Germinal center (tissue), 1 donor: ENCODE data around the gene ALAS1.

Experiments
- DNase-seq: peaks from one replicate; pipeline ENCODE4 v3.0.0; 2012; ENCODE audit warnings: mixed read lengths, low spot score

Gene ALAS1

GRCh38 chr3:52198643-52199608 lies 966 bp downstream of the ALAS1 start:
- DNase-seq: no peak

GRCh38 chr3:52200981-52201679 lies 3.2 kb downstream of the ALAS1 start:
- DNase-seq: no peak

- no peak for DNase-seq
Measured at GRCh38 chr3:52202384-52203077, 4.6 kb downstream of the ALAS1 start.

- DNase-seq: no peak
Measured at GRCh38 chr3:52203701-52204100, 5.7 kb downstream of the ALAS1 start.

- DNase-seq: no peak
Measured at GRCh38 chr3:52204337-52205073, 6.5 kb downstream of the ALAS1 start.

GRCh38 chr3:52205727-52206372 lies 7.9 kb downstream of the ALAS1 start:
- no peak for DNase-seq

GRCh38 chr3:52208556-52208955 lies 10.6 kb downstream of the ALAS1 start:
- no peak for DNase-seq

- DNase-seq: no peak
Measured at GRCh38 chr3:52210037-52210436, 12.1 kb downstream of the ALAS1 start.

- no peak for DNase-seq
Measured at GRCh38 chr3:52210550-52211046, 12.6 kb downstream of the ALAS1 start.

- DNase-seq: no peak
Measured at GRCh38 chr3:52211268-52211891, 13.4 kb downstream of the ALAS1 start.

GRCh38 chr3:52213005-52213404 lies 15.0 kb downstream of the ALAS1 start:
- no peak for DNase-seq

GRCh38 chr3:52213901-52214300 lies 15.9 kb downstream of the ALAS1 start:
- DNase-seq: no peak

- DNase-seq: no peak
Measured at GRCh38 chr3:52215351-52215750, 17.4 kb downstream of the ALAS1 start.

GRCh38 chr3:52216585-52217408 lies 18.8 kb downstream of the ALAS1 start:
- DNase-seq: no peak

- DNase-seq: no peak
Measured at GRCh38 chr3:52217409-52217805, 19.4 kb downstream of the ALAS1 start.

- no peak for DNase-seq
Measured at GRCh38 chr3:52218026-52218425, 20.1 kb downstream of the ALAS1 start.

GRCh38 chr3:52218454-52218853 lies 20.5 kb downstream of the ALAS1 start:
- no peak for DNase-seq

- DNase-seq: no peak
Measured at GRCh38 chr3:52218937-52219650, 21.1 kb downstream of the ALAS1 start.

- DNase-seq: peak; percentile 84
Measured at GRCh38 chr3:52220380-52221026, 22.5 kb downstream of the ALAS1 start.
